Measurements from ENCODE around the gene MINDY4.

MINDY4 gene

DNA sequence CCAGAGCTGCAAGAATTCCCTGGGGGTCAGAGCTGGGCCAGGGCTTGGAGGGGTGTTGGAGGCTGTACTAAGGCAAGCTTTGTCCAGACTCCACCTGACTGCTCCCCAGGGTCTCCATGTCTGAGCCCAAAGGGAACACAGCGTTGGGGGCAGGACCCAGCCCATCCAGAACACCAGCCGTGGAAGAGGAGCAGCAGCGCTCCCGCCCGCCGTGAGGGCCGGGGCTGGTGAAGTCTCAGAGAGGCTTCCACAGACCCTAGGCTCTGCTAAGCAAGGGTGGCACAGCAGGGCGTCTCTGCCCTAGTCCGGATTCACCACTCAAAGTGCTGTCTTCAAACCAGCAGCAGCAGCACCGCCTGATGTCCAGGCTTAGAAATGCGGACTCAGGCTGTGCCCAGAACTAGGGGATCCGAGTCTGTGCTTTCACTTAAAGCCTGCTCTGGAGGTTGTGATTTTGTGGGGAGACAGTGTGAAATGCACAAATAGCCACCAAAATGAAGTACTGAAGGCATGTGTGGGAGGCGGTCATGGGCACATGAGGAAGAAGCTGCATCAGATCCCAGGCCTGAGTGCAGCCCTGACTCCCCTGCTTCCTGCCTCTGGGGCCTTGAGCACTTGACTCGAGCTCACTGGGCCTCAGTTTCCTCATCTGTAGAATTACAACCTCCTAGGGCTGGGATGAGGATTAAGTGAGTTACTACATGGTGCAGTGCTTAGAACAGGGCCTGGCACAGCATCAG, 123.8 kb downstream of the MINDY4 start:
- no peak for TF ChIP-seq JUND (IDR thresholded peaks at IDR 0.05; ENCODE audit: low read depth)
- DNase-seq (ENCODE audit: low read depth in 1 of 2, low spot score in 1 of 2): peak in 1 of 2 experiments; percentile 23
- in situ Hi-C loops (cut with HindIII; ENCODE audit: low pct_unique_long_range_greater_than_20kb, low sequenced_read_pairs): no loop called here

DNA sequence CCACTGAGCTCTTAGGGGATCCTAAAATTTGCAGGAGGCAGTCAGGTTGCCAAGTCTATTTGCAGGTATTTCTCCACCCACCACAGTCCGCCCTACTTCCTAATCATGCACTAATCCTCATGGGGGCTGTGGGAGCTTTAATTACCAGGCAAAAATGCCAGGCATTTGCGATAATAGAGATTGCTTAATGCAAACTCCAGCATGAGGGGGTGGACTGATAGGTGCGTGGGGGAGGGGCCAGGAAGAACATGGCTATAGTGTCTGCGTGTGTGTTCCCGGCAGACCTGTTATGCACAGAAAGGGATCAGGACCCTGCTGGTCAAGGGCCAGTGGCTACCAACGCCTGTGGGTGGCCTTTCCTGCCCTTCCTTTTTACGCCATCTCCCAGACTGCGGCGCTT, 124.8 kb downstream of the MINDY4 start:
- in situ Hi-C loops (cut with HindIII; ENCODE audit: low pct_unique_long_range_greater_than_20kb, low sequenced_read_pairs): no loop called here
- TF ChIP-seq JUND (IDR thresholded peaks at IDR 0.05; ENCODE audit: low read depth): no peak
- DNase-seq (ENCODE audit: low read depth in 1 of 2, low spot score in 1 of 2): no peak

DNA sequence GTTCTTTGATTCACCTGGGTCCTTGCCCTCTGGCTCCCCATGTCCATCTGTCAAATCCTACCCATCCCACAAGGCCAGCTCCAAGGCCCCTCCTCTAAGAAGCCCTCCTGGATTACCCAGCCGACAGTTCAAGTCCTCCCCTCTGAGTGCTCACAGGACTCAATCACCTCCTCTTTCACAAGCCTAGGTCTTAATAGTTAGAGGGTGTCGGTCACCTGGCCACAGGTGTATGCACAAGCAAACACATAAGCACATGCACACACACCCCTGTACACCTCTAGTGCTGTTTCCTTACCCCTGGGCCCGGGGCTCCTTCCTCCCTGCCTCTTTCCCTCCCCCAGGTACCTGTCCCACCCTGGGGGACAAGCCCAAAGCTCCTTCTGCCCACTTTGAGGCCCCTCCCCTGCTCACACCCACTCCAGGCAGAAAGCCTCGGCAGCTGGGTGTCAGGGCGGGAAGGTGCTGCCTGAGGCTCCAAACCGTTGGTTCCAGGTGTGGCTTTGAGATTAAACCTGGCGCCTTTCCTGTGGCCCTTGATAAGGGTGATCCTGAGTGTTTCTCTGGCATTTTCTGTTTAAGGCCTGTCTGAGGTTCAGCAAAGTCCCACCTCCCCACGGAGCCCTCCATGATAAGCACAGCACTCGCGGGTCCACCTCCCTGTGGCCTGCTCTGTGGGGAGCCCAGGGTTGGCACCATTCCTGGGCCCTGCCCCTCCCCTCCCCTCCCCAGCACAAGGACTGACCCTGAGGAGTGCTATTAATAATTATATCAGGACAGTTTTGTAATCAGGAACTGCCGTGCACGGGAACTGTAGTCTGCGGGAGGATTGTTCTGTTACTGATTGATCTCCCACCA, 125.8 kb downstream of the MINDY4 start:
- TF ChIP-seq JUND (IDR thresholded peaks at IDR 0.05; ENCODE audit: low read depth): no peak
- in situ Hi-C loops (cut with HindIII; ENCODE audit: low pct_unique_long_range_greater_than_20kb, low sequenced_read_pairs): no loop called here
- DNase-seq (ENCODE audit: low read depth in 1 of 2, low spot score in 1 of 2): no peak

DNA sequence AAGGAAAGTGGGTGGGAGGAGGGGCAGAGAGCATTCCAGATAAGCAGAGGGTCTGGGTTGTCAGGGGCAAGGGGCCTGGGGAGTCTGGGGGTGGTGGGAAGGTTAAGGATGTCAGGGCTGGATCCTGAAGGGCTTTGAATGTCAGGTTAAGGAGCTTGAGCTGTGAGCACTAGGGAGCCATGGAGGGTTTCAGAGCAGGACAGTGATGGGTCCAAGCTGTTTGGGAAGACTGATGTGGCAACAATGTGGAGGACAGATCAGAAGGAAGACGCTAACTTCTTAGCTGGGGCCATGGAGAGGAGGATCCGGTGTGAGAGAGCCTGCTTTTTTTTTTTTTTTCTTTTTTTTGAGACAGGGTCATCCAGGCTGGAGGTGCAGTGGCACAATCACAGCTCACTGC, 126.6 kb downstream of the MINDY4 start:
- in situ Hi-C loops (cut with HindIII; ENCODE audit: low pct_unique_long_range_greater_than_20kb, low sequenced_read_pairs): no loop called here
- TF ChIP-seq JUND (IDR thresholded peaks at IDR 0.05; ENCODE audit: low read depth): no peak
- DNase-seq (ENCODE audit: low read depth in 1 of 2, low spot score in 1 of 2): no peak

DNA sequence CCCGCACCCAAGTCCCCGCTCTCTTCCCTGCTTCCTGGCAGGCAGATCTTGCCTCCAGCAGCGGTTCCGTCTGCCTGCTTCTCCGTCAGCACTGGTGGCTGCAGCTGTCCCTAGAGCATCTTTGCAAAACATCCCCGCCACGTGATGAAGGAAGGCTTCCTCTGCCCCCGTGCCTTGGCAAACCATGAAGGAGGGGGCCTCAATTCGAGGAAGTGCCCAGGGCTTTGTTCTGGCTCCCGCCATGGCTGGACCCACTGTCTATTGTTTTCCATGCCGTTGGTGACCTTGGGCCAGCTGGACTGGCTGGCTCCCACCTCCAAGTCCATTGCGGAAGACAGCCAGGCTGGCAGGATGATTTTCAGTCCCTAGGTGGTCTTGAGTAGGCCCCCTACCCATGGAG, 127.2 kb downstream of the MINDY4 start:
- in situ Hi-C loops (cut with HindIII; ENCODE audit: low pct_unique_long_range_greater_than_20kb, low sequenced_read_pairs): no loop called here
- DNase-seq (ENCODE audit: low read depth in 1 of 2, low spot score in 1 of 2): no peak
- no peak for TF ChIP-seq JUND (IDR thresholded peaks at IDR 0.05; ENCODE audit: low read depth)

DNA sequence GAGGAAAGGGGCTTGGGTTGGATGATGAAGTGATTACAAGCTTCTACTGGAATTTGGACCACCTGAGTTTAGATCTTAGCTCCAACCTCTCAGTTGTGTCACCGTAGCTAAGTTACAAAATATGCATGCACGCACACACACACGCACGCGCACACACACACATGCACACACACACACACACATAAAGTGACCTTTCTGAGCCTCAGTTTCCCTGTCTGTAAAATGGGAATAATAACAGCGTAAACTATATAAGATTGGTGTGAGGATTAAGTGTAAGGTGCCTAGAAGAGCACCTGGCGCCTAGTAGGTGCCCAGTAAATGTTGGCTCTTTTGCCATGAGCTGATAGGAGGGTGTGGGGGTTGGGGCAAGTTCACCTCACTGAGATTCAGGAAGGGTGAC, 127.8 kb downstream of the MINDY4 start:
- no peak for DNase-seq (ENCODE audit: low read depth in 1 of 2, low spot score in 1 of 2)
- in situ Hi-C loops (cut with HindIII; ENCODE audit: low pct_unique_long_range_greater_than_20kb, low sequenced_read_pairs): no loop called here
- no peak for TF ChIP-seq JUND (IDR thresholded peaks at IDR 0.05; ENCODE audit: low read depth)

DNA sequence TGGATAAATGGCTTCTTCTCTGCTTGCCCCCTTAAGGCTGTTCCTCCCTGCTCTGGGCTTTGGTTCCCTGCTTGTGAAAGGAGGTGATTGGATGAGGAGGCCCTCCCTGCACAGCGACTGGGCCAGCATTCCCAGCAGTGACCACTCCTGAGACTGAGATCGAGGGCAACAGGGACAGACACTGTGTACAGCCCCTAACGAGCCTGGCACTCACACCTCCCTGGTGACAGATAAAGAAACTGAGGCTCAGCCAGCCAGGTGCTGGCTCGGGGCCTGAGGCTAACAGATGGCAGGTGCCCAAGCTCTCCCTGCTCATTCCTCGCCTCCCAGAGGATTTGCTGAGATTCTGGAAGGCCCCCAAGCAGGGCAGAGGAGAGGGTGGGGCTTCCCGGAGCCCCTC, 128.4 kb downstream of the MINDY4 start:
- in situ Hi-C loops (cut with HindIII; ENCODE audit: low pct_unique_long_range_greater_than_20kb, low sequenced_read_pairs): no loop called here
- no peak for TF ChIP-seq JUND (IDR thresholded peaks at IDR 0.05; ENCODE audit: low read depth)
- DNase-seq (ENCODE audit: low read depth in 1 of 2, low spot score in 1 of 2): no peak

DNA sequence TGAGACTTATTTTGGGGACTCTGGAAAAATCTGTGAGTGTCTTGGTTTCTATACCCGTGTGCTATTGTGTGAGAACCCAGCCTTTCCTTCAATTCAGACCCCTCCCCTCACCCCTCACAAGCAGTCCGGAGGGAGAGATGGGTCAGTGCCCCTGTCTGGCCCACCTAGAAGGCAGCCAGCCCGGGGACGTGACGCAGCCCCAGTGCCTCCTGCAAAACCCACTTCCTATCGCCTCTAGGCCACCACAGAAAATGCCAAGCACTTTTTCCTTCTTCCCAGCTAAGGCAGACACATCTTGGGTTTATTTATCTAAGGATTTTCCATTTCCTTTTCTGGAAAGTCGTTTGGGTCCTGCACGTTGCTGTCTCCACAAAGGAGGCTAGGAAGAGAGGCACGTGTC, 128.8 kb downstream of the MINDY4 start:
- no peak for TF ChIP-seq JUND (IDR thresholded peaks at IDR 0.05; ENCODE audit: low read depth)
- in situ Hi-C loops (cut with HindIII; ENCODE audit: low pct_unique_long_range_greater_than_20kb, low sequenced_read_pairs): no loop called here
- no peak for DNase-seq (ENCODE audit: low read depth in 1 of 2, low spot score in 1 of 2)

DNA sequence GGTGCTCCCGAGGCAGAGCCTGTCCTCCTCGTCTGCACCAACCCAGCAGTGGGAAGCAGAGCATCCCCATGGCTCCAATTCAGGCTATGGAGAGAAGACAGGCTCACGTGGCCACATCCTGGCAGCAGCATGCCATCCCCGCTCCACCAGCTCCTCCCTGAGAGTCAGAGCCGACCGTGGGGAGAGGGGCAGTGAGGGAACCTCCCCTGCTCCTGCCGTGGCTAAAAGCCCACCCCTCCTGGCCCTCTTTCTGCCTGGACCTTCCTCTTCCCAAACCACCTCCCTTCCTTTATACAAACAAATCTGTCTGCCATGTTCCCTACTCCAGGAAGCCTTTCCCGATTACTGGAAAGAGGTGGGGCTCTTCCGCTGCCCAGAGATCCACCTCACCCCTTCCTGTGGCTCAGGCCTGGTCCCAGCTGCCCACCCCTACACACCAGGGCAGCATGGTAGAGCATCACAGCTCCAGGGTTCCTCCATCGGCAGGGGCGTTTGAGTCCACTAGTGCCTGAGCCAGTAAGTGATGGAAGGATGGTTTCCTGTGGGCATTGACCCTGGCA, 129.7 kb downstream of the MINDY4 start:
- TF ChIP-seq JUND (IDR thresholded peaks at IDR 0.05; ENCODE audit: low read depth): no peak
- in situ Hi-C loops (cut with HindIII; ENCODE audit: low pct_unique_long_range_greater_than_20kb, low sequenced_read_pairs): no loop called here
- DNase-seq (ENCODE audit: low read depth in 1 of 2, low spot score in 1 of 2): no peak

DNA sequence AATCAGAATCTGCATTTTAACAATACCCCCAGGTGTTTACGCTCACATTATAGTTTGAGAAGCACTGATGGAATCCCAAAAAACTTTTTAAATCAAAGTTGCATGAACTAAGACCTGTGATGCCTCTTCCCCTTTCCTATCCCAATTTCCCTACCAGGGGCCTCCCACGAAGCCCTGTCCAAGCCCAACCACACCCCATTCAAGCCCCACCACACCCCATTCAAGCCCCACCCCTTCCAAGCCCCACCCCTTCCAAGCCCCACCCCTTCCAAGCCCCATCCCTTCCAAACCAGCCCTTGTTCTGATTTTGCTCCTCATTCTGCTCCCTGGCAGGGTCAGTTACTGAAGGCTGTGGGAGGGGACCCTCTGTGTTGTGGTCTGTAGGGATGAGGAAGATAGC, 130.6 kb downstream of the MINDY4 start:
- in situ Hi-C loops (cut with HindIII; ENCODE audit: low pct_unique_long_range_greater_than_20kb, low sequenced_read_pairs): no loop called here
- no peak for DNase-seq (ENCODE audit: low read depth in 1 of 2, low spot score in 1 of 2)
- no peak for TF ChIP-seq JUND (IDR thresholded peaks at IDR 0.05; ENCODE audit: low read depth)

DNA sequence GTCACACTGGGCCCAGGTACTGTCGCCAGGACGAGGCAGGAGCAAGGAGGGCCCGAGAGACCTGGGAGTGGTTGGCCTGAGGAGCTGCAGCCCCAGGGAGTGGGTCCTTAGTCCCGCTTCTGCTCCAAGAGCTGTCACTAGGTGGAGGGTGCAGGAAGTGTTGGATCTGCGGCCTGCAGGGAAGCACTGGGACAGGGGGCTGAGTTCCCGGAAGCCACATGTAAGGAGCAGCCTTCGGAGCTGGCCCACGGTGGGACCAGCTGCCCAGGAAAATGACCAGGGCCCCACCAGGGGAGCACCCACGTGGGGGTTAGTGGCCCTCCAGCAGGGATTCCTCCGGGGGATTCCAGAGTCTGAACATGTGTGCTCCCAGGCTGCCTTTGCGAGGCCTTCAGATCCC, 131.2 kb downstream of the MINDY4 start:
- in situ Hi-C loops (cut with HindIII; ENCODE audit: low pct_unique_long_range_greater_than_20kb, low sequenced_read_pairs): no loop called here
- no peak for DNase-seq (ENCODE audit: low read depth in 1 of 2, low spot score in 1 of 2)
- TF ChIP-seq JUND (IDR thresholded peaks at IDR 0.05; ENCODE audit: low read depth): no peak

DNA sequence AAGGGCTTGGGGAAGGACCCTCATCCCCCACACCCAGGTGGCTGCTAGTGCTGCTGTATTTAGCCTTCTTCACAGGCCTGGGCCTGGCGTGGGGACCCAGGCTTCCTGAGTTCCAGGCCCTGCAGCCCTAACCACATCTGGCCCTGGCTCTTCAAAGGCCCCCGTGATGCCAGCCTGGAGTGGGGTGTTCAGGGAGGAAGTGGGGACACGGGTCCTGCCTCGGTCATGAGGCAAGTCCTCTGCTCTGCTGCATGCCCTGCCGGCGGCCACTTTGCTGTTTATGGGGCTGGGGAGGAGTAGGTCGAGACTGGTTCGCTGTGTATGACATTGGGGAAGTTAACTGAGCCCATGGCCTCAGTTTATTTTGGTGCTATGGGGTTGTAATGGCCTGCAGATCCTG, 131.9 kb downstream of the MINDY4 start:
- no peak for TF ChIP-seq JUND (IDR thresholded peaks at IDR 0.05; ENCODE audit: low read depth)
- in situ Hi-C loops (cut with HindIII; ENCODE audit: low pct_unique_long_range_greater_than_20kb, low sequenced_read_pairs): no loop called here
- no peak for DNase-seq (ENCODE audit: low read depth in 1 of 2, low spot score in 1 of 2)

DNA sequence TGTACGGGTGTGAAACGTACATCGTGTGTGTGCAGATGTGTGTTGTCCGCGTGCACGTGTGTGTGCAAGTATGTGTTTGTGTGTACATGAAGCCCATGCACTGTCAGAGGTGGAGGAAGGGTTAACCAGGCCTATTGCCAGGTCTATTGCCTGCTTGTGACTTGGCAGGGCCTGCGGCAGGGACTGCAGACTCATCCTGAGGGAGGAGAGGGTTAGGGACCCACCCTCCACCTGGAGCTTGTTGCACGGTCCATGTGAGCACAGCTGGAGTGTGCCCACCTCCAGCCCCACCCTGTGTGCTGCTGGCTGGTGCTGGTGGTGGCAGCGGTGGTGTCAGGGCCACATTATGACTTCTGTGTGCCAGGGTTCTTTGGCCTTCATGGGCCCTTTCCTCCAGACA, 133.3 kb downstream of the MINDY4 start:
- TF ChIP-seq JUND (IDR thresholded peaks at IDR 0.05; ENCODE audit: low read depth): no peak
- in situ Hi-C loops (cut with HindIII; ENCODE audit: low pct_unique_long_range_greater_than_20kb, low sequenced_read_pairs): no loop called here
- no peak for DNase-seq (ENCODE audit: low read depth in 1 of 2, low spot score in 1 of 2)

All from T47D (cell line).